Chondrocyte (in vitro differentiated cells): ENCODE results near the gene ARHGAP15. TPM values are rescaled to one million over a fixed set of nuclear protein-coding genes. Genes with fewer than 3 reads are reported as not detected.

Source experiments
- DNase-seq: peaks from one replicate; pipeline ENCODE4 v3.0.0; 2021; ENCODE audit warnings: mixed read lengths, low spot score
- H3K27ac Mint-ChIP-seq: one replicate; pipeline ENCODE4 v1.8.0; 2021; ENCODE audit warnings: mild to moderate bottlenecking, moderate library complexity, mixed read lengths; ENCODE audit not compliant: unreplicated experiment
- H3K27me3 Mint-ChIP-seq: 2 replicates; pipeline ENCODE4 v1.8.0; 2021; ENCODE audit warnings: low read depth, mixed read lengths
- H3K36me3 Mint-ChIP-seq: 2 replicates; pipeline ENCODE4 v1.8.0; 2021; ENCODE audit warnings: low read depth, mixed read lengths
- H3K4me1 Mint-ChIP-seq: 2 replicates; pipeline ENCODE4 v1.8.0; 2021; ENCODE audit warnings: low read depth, mild to moderate bottlenecking, mixed read lengths
- H3K4me3 Mint-ChIP-seq: one replicate; pipeline ENCODE4 v1.8.0; 2021; ENCODE audit warnings: mild to moderate bottlenecking, moderate library complexity, mixed read lengths; ENCODE audit not compliant: unreplicated experiment
- H3K9me3 Mint-ChIP-seq: 2 replicates; pipeline ENCODE4 v1.8.0; 2021; ENCODE audit warnings: low read depth, mixed read lengths
- CTCF ChIP-seq: fragments of 200-600 bp; sonication (generic); IDR thresholded peaks from 2 replicates; pipeline ENCODE4 v1.5.0; 2021; ENCODE audit warnings: antibody characterized with exemption, mild to moderate bottlenecking, moderate library complexity
- total RNA-seq: library from RNA; stranded (reverse); gene quantifications from 3 replicates; pipeline ENCODE4 v1.2.1, GENCODE V29; 2021

ARHGAP15 gene
- total RNA-seq, 1 donor from 2014 or later, result 0.42 TPM

GRCh38 chr2:143165291-143165690, 36.1 kb downstream of the ARHGAP15 start:
- DNase-seq, result no peak
- no peak for TF ChIP-seq CTCF
- Mint-ChIP-seq H3K4me1 (no peaks in the 10 kb centered on the region), H3K4me3 (no peak overlapping the region), H3K36me3 (no peaks in the 10 kb centered on the region), H3K27ac (no peak overlapping the region), H3K9me3 (no peaks in the 10 kb centered on the region), H3K27me3 (peaks cover 22% of the 10 kb centered on the region)

- Mint-ChIP-seq H3K36me3 (no peaks in the 10 kb centered on the region), H3K27ac (no peak overlapping the region), H3K4me1 (no peaks in the 10 kb centered on the region), H3K4me3 (no peak overlapping the region), H3K27me3 (peaks cover 1% of the 10 kb centered on the region), H3K9me3 (no peaks in the 10 kb centered on the region)
- DNase-seq, result no peak
- no peak for TF ChIP-seq CTCF
Measured at GRCh38 chr2:143169105-143169504, 39.9 kb downstream of the ARHGAP15 start.

GRCh38 chr2:143171817-143172216, 42.6 kb downstream of the ARHGAP15 start:
- no peak overlapping the region for H3K27ac Mint-ChIP-seq
- H3K36me3 Mint-ChIP-seq, result no peaks in the 10 kb centered on the region
- no peaks in the 10 kb centered on the region for H3K4me1 Mint-ChIP-seq
- H3K4me3 Mint-ChIP-seq, result no peak overlapping the region
- no peaks in the 10 kb centered on the region for H3K9me3 Mint-ChIP-seq
- TF ChIP-seq CTCF, result peak; percentile 74
- no peaks in the 10 kb centered on the region for H3K27me3 Mint-ChIP-seq
- no peak for DNase-seq

GRCh38 chr2:143175438-143175837, 46.2 kb downstream of the ARHGAP15 start:
- no peak for TF ChIP-seq CTCF
- Mint-ChIP-seq H3K4me3 (no peak overlapping the region), H3K27me3 (no peaks in the 10 kb centered on the region), H3K4me1 (no peaks in the 10 kb centered on the region), H3K36me3 (no peaks in the 10 kb centered on the region), H3K27ac (no peak overlapping the region), H3K9me3 (peaks cover 7% of the 10 kb centered on the region)
- no peak for DNase-seq

- H3K9me3 Mint-ChIP-seq, result peaks cover 10% of the 10 kb centered on the region
- no peak for TF ChIP-seq CTCF
- DNase-seq, result no peak
- no peaks in the 10 kb centered on the region for H3K27me3 Mint-ChIP-seq
- no peaks in the 10 kb centered on the region for H3K36me3 Mint-ChIP-seq
- no peaks in the 10 kb centered on the region for H3K4me1 Mint-ChIP-seq
- no peak overlapping the region for H3K27ac Mint-ChIP-seq
- H3K4me3 Mint-ChIP-seq, result no peak overlapping the region
Measured at GRCh38 chr2:143176606-143177005, 47.4 kb downstream of the ARHGAP15 start.
